Hindlimb muscle (tissue), 1 donor: ENCODE results near the gene FGR. TPM values are rescaled to one million over a fixed set of nuclear protein-coding genes. Genes with fewer than 3 reads are reported as not detected.
"Not testable (repeated sequence)": the region's sequence is repeated elsewhere in the genome, so short reads cannot be mapped to it uniquely, and the experiment has no call there.

Experiments used
- DNase-seq: peaks from one replicate; pipeline ENCODE4 v3.0.0-alpha.2; 2013
- polyA plus RNA-seq: library from polyadenylated mRNA; unstranded; fragments of 120-200 nt; gene quantifications from one replicate; pipeline ENCODE4 v1.2.1, GENCODE V29; 2013; ENCODE audit not compliant: insufficient read length

FGR gene
- 2.4 TPM for polyA plus RNA-seq

DNA sequence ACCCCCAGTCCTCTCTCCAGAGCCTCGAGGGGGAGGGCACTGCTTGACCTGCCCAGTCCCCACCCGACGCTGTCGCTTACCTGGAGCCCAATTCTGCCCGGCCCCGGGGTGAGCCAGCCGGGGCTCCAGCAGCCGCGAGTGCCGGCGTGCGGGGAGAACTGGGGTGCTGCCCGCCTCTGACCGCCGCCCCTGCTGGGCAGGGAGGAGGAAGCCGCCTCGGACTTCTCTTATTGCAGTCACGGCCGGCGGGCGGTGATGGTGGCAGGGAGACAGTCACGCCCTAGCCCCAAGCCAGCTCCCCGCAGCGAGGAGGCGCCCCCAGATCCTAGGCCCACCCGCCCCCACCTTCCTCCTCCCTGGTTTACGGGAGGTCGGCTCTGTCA, at the start of gene FGR:
Gene FGR, minus strand, starts transcription at position 201 of the 383 bp plus-strand sequence. CDS start 11,269 bp downstream, outside the sequence.
- no peak for DNase-seq

DNA sequence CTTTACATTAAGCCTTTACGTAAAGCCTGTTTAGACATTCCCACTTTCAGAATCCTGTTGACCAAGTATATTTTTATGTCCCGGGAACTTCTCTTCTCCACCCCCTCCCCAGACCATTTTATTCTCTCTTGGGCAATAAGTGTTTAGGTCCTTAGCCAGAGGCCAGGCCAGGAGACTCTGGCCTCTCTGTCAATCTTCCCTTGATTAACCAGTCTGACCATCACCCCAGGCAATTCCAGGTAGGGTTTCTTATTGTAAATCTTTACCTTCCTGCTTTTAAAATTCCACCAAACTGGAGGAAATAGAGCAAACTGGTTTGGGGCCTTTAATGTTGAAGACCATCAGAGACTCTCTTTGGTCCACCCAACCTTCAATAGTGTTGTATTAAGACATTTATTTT, 49.2 kb upstream of the FGR start:
- DNase-seq: no peak

DNA sequence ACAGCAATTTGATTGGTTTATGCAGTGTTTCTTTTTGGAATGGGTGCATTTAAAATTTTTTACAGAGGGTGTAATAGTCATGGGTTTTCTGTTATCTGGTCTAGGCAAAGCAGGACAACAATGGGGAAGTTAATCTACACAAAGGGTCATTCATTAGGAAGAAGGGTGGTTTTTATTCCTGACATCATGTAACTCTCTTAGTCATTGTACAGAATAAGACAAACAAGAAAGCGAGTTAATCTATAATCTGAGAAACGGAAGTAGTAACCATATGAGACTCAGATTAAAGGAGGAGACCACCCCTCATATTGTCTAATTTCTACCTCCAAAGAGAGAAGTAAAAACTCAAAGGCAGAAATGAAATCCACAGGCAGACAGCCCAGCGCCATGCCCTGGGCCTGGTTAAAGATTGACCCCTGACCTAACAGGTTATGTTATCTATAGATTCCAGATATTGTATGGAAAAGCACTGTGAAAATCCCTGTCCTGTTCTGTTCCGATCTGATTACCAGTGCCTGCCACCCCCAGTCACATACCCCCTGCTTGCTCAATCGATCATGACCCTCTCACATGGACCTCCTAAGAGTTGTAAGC, 47.5 kb upstream of the FGR start:
- DNase-seq: no peak

DNA sequence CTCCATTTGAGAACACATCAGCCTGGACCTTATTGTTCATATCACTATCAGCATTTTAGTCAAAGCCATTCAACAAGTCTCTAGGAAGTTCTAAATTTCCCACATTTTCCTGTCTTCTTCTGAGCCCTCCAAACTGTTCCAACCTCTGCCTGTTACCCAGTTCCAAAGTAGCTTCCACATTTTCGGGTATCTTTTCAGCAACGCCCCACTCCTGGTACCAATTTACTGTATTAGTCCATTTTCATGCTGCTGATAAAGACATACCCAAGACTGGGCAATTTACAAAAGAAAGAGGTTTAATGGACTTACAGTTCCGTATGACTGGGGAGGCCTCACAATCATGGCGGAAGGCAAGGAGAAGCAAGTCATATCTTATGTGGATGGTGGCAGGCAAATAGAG, 46.6 kb upstream of the FGR start:
- DNase-seq: not testable (repeated sequence)

DNA sequence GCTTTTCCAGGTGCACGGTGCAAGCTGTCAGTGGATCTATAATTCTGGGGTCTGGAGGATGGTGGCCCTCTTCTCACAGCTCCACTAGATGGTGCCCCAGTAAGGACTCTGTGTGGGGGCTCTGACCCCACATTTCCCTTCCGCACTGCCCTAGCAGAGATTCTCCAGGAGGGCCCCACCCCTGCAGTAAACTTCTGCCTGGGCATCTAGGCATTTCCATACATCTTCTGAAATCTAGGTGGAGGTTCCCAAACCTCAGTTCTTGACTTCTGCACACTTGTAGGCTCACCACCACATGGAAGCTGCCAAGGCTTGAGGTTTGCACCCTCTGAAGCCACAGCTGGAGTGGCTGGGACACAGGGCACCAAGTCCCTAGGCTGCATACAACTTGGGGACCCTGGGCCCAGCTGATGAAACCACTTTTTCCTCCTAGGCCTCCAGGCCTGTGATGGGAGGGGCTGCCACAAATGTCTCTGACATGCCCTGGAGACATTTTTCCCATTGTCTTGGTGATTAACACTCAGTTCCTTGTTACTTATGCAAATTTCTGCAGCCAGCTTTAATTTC, 45.3 kb upstream of the FGR start:
- not testable (repeated sequence) for DNase-seq

DNA sequence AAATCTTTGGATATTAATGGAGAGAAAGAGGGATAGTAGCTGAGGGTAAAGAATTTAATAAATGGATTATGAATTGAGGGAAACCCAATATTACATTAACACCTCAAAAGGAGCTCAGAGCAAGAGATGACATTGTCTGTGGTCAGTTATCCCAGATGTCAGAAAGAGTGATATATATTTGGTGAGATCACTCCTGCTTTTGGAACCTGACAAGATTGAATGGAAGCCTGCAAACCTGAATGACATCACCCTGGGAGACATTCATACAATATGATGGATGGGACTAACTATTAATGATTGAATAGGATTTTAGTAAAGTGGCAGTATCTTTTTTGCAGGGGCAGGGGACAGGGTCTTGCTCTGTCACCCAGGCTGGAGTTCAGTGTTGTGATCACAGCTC, 43.8 kb upstream of the FGR start:
- no peak for DNase-seq

DNA sequence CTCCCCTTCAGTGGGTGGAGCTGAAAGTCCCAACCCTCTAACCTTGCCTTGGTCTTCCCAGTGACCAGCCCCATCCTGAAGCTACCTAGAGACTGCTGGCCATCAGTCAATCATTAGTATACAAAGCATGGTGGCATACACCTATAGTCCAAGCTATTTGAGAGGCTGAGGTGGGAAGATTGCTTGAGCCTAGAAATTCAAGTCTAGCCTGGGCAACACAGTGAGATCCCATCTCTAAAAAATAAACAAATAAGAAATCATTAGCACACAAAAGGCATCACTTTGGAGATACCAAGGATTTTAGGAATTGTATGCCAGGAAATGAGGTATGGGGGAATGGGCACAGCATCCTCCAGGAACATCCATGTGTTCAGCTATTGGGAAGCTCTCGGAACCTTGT, 41.4 kb upstream of the FGR start:
- no peak for DNase-seq

DNA sequence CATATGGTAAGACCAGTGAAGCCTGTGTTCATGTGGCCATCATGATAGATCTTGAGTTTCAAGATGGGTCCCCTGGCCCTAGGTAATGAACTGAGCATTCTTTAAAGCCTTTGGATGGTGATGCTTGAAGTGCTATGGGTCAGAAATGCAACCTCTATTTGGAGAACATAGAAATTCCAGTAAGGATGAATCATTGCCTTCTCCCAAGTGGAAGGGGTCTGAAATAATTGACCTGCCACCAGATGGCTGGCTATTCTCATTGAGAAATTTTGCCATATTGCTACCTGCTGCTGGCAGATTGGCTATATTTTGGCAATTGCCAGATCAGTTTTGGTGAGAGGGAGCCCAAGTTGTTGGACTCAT, 37.7 kb upstream of the FGR start:
- no peak for DNase-seq

DNA sequence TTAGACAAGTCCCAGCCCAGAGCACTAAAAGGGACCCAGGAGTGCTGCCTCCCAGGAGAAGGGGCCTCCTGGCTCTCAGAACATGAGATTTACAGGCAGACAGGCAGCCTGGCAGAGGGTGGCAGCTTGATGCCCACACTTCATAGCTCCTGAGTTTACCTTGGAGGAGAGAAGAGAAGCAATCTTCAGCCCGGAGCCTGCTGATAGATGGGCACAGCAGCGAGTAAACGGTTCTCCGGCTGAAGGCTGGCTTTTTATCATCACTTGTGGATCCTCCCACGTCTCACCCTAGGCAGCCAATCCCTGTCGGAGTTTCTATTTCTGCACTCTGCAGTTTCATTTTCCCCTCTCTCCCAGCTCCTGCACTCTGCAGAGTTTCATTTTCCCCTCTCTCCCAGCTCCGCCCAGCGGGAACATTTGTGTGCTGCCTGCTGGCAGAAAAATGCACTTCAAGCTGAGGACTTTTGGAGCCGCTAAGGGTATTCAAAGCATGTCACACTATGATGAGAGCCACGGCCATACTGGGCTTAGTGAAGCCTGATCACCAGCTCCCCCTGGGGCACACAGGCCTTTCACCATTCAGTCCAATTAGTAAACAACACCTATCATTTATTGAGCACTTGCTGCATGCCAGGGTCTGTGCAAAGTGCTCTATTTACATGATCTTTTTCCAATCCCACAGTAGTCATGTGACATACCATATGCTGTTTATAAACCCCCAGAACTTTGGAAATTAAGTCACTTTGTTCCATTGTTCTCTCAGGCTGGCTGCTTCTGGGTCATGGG, 37.2 kb upstream of the FGR start, which contains the start of gene IFI6:
Gene IFI6, minus strand, starts transcription at position 229 of the 786 bp plus-strand sequence. CDS start 2,878 bp downstream, outside the sequence.
- peak; percentile 91 for DNase-seq

DNA sequence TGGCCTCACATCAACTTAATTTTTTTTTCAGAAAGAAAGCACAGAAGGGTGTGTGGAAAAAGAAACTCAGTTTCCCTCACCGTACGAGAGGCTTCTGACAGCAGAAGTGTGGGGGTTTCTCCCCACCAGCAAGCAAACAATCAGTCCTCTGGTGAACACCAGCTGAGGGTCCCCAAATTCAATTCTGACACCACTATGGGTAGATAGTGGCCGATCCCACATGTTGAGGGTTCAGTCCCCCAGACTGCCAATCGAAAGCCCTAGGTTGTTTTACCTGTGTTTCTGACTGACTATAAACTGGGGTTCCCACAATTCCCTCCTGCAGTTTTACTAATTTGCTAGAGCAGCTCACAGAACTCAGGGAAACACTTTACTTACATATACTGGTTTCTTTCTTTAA, 34.9 kb upstream of the FGR start:
- no peak for DNase-seq

DNA sequence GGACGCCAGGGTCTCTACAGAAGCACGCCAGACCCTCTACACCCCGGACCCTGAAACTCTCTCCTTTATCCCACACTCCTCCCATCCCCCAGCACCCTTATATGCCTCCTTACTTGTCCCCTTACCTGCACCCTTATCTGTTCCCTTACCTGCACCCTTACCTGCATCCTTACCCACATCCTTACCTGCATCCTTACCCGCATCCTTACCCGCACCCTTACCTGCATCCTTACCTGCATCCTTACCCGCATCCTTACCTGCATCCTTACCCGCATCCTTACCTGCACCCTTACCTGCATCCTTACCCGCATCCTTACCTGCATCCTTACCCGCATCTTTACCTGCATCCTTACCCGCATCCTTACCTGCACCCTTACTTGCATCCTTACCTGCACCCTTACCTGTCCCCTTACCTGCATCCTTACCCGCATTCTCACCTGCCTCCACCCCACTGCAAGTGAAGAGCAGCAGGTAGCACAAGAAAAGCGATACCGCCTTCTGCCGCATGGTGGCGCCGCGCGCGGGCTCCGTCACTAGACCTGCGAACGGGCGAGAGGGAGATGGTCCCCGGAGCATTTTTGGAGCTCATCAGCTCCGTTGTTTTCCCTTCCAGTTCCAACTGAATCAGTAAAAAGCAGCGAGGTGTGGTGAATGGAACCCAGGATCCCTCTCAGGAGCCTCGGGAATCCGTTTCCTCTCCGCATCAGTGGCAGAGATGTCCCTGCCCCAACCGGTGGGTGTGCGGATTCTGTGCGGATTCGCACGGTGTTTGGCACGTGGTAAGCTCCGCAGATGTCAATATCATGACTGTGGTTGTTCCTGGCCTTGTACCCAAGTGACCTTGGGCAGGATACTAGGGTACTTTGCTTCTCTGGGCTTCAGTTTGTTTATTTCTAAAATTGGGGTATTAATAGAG, 34.1 kb upstream of the FGR start:
- peak; percentile 79 for DNase-seq

DNA sequence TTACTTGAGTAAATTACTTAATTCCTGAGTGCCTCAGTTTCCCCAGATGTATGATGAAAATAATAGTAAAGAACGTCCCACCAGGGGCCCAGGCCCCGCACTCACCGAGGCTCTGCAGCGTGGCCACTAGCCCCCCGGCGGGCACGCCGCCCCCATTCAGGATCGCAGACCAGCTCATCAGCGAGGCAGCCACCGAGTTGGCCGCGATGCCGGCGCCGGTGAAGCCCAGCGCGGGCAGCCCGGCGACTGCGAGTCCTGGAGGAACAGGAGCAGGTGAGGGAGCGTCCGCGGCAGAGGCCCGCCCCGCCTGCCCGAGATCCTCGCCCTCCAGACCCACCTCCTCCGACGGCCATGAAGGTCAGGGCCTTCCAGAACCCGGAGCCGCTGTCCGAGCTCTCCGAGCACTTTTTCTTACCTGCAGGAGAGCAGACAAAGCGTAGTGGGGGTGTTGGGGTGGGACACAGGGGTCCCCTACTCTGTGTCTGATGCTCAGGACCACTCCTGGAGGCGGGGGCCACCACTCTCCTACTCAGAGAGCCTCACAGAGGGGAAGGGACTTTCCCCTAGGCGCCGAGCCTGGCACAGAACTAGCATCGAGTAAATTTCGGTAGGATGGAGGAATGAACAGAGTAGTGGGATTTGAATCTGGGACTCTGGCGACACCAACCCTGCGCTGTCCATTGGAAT, 33.3 kb upstream of the FGR start:
- DNase-seq: no peak

DNA sequence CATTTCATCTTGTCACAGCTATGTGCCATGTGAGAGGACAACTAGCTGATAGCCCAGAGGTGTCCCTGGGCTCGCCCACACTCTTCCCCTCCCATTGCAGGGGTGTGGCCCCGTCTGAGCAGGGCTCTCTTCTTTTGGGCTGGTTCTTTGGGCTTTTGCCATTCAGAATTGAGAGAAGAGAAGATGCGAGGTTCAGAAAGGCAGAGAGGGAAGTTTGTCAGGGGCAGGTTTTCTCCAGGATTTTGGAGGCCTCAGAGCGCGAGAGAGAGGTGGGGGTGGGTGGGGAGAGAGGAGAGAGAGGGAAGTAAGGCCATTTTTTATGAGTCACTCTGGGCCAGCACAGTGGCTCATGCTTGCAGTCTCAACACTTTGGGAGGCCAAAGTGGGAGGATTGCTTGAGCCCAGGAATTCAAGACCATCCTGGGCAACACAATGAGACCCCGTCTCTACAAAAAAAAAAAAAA, 31.8 kb upstream of the FGR start:
- DNase-seq: no peak

DNA sequence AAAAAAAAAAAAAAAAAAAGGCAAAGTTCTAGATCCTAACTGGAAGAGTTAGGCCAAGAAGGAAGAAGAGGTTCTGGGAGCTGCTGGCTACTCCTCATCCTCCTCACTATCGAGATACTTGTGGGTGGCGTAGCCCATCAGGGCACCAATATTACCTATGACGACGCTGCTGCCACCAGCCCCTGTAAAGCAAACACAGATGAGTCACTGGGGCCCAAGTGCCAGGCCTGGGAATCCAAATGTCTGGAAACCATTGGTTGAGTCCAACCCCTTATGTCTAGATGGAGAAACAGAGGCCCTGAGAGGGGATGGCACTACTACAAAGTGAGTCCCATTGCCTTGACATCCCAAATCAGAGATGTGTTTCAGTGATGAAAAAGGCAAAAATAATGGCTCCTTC, 31.3 kb upstream of the FGR start:
- no peak for DNase-seq

DNA sequence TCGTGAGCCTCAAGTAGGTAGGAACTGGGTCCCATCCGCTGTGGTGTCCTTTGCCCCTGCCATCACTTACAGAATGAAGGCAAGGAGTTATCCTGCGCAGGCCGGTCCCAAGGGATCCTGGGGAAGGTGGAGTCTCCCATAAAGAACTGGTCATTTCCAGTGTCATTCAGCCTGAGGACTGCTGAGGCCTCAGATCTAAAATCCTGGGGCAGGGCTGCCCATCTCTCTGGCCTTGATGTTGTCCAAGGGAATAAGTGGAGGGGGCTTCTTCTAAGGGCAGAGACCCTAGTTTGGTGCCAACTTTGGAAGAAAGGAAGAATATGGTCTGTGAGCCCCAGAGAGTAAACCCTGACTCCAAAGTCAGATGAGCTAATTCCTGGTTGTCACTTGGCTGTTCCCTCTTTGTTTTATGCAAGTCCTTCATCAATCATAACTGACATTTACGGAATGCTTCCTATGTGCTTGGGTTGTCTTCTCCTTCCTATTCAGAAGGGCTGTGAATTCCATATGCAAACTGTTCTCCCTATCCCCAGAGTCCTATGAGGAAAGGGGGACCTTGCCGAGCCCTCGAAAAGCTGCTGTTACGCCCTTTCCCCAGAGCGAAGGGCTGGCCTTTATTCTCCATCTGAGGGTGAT, 30.1 kb upstream of the FGR start:
- no peak for DNase-seq

DNA sequence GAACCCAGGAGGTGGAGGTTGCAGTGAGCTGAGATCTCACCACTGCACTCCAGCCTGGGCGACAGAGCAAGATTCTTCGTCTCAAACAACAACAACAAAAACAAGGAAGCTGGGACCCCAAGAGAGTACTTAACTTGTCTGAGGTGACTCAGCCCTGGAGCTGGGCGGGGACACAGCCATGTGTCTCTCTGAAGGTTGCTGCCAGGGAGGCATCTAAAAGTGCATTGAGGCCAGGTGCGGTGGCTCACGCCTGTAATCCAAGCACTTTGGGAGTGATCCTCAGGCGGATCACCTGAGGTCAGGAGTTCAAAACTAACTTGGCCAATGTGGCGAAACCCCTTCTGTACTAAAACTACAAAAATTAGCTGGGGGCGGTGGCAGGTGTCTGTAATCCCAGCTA, 29.3 kb upstream of the FGR start:
- DNase-seq: no peak

DNA sequence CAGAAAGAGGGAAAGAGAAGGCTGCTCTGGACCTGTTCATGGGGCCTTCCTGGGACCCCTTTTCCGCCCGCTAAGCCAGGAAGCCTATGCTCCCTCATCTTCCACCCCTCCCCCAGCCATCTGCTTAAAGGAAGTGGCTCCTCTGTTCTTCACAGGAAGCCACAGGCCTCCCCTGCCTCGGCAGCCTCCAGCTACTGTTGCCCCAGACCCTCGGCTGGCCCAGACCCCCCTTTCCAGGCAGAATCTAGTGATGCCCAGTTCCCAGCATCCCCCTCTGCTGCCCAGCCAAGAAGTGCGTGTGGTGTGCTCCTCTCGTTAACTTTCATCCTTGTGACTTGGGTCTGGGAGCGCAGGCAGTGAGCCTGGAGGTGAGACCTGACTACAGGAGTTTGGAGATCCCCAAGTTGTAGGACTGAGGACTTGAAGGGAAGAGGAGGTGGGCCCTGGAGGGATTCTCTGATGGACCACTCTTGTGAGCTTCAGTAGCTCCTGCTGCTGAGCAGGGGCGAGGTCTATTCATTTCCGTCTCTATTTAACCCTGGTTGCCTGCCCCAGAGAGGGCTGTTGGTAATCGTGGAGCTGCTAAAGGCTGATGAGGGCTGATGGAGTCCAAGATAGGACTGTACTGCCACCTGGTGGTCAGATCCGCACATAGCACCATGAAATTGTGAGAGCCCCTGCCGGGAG, 27.9 kb upstream of the FGR start:
- DNase-seq: peak; percentile 86

DNA sequence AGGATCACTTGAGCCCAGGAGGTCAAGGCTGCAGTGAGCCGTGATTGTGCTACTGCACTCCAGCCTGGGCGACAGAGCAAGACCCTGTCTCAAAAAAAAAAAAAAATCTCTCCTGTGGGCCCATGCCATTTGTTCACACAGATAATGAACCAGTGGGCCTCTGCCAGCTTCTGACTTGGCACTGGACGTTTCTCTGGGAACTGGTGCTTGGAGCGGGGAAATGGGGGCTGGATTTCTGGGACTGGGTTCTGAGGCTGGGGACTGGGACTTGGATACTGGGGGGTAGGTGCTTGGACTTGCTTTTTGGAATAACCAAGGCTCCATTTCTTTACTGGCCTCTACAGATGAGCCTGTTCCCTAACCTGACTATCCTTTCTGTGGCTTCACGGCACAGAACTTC, 27.3 kb upstream of the FGR start:
- no peak for DNase-seq

DNA sequence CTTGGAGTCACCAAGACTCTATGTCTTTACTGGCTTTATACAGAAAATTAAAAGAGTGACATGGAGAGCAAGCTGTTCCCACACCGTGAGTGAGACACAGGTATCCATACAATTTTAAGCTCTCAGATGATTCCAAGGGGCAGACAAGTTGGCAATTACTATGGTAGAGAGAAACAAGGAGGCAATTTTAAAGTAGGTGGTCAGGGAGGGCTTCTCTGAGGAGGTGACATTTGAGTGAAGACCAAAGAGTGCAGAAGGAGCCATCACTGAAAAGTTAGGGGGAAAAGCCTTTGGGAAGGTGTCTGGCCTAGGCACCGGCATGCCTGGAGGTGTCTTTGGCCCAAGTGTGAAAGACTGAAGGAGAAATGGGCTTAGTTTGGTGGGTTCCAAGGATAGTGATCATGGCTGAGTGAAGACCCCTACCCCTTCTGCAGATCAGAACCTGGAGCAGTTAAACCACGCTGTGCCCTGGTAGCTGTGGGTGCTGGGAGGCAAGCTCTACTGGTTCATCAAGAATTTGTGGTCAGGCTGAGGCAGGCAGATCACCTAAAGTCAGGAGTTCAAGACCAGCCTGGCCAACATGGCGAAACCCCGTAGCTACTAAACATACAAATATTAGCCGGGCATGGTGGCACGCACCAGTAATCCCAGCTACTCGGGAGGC, 26.6 kb upstream of the FGR start:
- DNase-seq: no peak

DNA sequence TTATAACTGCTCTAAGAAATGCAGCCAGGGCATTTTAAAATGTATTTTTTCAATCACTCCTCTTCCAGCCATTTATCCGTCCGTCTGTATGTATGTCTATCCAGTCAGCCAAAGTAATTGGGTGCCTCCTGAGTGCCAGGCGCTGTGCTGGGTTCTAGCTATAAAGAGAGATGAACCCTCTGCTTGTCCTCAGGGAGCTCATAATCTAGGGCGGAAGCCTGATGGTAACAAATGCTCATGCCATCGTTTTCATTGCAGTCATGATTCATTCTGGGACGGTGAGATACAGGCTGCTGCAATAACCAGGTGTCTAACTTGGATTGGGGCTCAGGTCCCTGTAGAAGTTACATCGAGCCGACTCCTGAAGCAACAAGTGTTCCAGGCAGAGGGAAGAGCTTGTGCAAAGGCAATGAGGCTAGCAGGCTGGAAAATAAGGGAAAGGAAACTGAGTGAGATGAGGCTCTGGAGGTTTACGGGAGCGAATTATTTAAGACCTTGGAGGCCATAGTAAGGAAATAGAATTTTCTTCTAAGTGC, 25.4 kb upstream of the FGR start:
- DNase-seq: no peak
